ENCODE results near the gene CYP3A7. TPM values are rescaled to one million over a fixed set of nuclear protein-coding genes. Genes with fewer than 3 reads are reported as not detected.
"Not testable (repeated sequence)": the region's sequence is repeated elsewhere in the genome, so short reads cannot be mapped to it uniquely, and the experiment has no call there.

The CYP3A7 gene
- total RNA-seq, 1 donor from 2014 or later = 0.18 TPM

GRCh38 chr7:99729486-99730237 lies 5.3 kb downstream of the CYP3A7 start:
- H3K9me3 Mint-ChIP-seq (ENCODE audit: unreplicated experiment) = no peaks in the 10 kb centered on the region
- H3K4me1 Mint-ChIP-seq (ENCODE audit: unreplicated experiment) = peaks cover 2% of the 10 kb centered on the region
- peaks cover 3% of the 10 kb centered on the region for H3K36me3 Mint-ChIP-seq (ENCODE audit: low read depth, unreplicated experiment)
- DNase-seq (ENCODE audit: low spot score) = no peak
- no peak overlapping the region for H3K27ac Mint-ChIP-seq (ENCODE audit: unreplicated experiment)
- no peak overlapping the region for H3K4me3 Mint-ChIP-seq (ENCODE audit: unreplicated experiment)
- H3K27me3 Mint-ChIP-seq (ENCODE audit: unreplicated experiment) = no peaks in the 10 kb centered on the region
- no peak for TF ChIP-seq CTCF (IDR thresholded peaks at IDR 0.05; ENCODE audit: unreplicated experiment)

- no peak for TF ChIP-seq CTCF (IDR thresholded peaks at IDR 0.05; ENCODE audit: unreplicated experiment)
- Mint-ChIP-seq H3K9me3 (ENCODE audit: unreplicated experiment) (no peaks in the 10 kb centered on the region), H3K27ac (ENCODE audit: unreplicated experiment) (no peak overlapping the region), H3K4me3 (ENCODE audit: unreplicated experiment) (no peak overlapping the region), H3K27me3 (ENCODE audit: unreplicated experiment) (no peaks in the 10 kb centered on the region), H3K4me1 (ENCODE audit: unreplicated experiment) (peaks cover 1% of the 10 kb centered on the region), H3K36me3 (ENCODE audit: low read depth, unreplicated experiment) (peaks cover 3% of the 10 kb centered on the region)
- DNase-seq (ENCODE audit: low spot score) = no peak
Measured at GRCh38 chr7:99728615-99729014, 6.4 kb downstream of the CYP3A7 start.

- not testable (repeated sequence) for H3K27me3 Mint-ChIP-seq (ENCODE audit: unreplicated experiment); H3K27ac Mint-ChIP-seq (ENCODE audit: unreplicated experiment); H3K4me3 Mint-ChIP-seq (ENCODE audit: unreplicated experiment); H3K9me3 Mint-ChIP-seq (ENCODE audit: unreplicated experiment); DNase-seq (ENCODE audit: low spot score); H3K36me3 Mint-ChIP-seq (ENCODE audit: low read depth, unreplicated experiment); H3K4me1 Mint-ChIP-seq (ENCODE audit: unreplicated experiment)
Measured at GRCh38 chr7:99723201-99723600, 11.8 kb downstream of the CYP3A7 start.

GRCh38 chr7:99720800-99721595 lies 14.0 kb downstream of the CYP3A7 start:
- Mint-ChIP-seq H3K4me1 (ENCODE audit: unreplicated experiment) (no peaks in the 10 kb centered on the region), H3K9me3 (ENCODE audit: unreplicated experiment) (no peaks in the 10 kb centered on the region), H3K27me3 (ENCODE audit: unreplicated experiment) (no peaks in the 10 kb centered on the region), H3K4me3 (ENCODE audit: unreplicated experiment) (no peak overlapping the region), H3K36me3 (ENCODE audit: low read depth, unreplicated experiment) (no peaks in the 10 kb centered on the region), H3K27ac (ENCODE audit: unreplicated experiment) (no peak overlapping the region)
- DNase-seq (ENCODE audit: low spot score) = no peak
- no peak for TF ChIP-seq CTCF (IDR thresholded peaks at IDR 0.05; ENCODE audit: unreplicated experiment)

GRCh38 chr7:99719996-99720769 lies 14.8 kb downstream of the CYP3A7 start:
- Mint-ChIP-seq H3K4me1 (ENCODE audit: unreplicated experiment) (no peaks in the 10 kb centered on the region), H3K27me3 (ENCODE audit: unreplicated experiment) (peaks cover 2% of the 10 kb centered on the region), H3K27ac (ENCODE audit: unreplicated experiment) (no peak overlapping the region), H3K9me3 (ENCODE audit: unreplicated experiment) (peaks cover 5% of the 10 kb centered on the region), H3K4me3 (ENCODE audit: unreplicated experiment) (no peak overlapping the region), H3K36me3 (ENCODE audit: low read depth, unreplicated experiment) (peaks cover 6% of the 10 kb centered on the region)
- no peak for TF ChIP-seq CTCF (IDR thresholded peaks at IDR 0.05; ENCODE audit: unreplicated experiment)
- no peak for DNase-seq (ENCODE audit: low spot score)

Measured in endothelial cell (in vitro differentiated cells).